Ishikawa (cell line): Measurements from ENCODE around the gene GNAL.

ENCODE experiments used
- CREB1 ChIP-seq: IDR thresholded peaks from 2 replicates; pipeline ENCODE4 v1.6.1; 2012; ENCODE audit warnings: low read depth
- EGR1 ChIP-seq: IDR thresholded peaks from 2 replicates; pipeline ENCODE4 v1.6.1; 2012
- EP300 ChIP-seq: IDR thresholded peaks from 2 replicates; pipeline ENCODE4 v1.6.1; 2012; ENCODE audit warnings: borderline replicate concordance
- FOXM1 ChIP-seq: IDR thresholded peaks from 2 replicates; pipeline ENCODE4 v1.6.1; 2012; ENCODE audit warnings: low read depth, borderline replicate concordance
- RAD21 ChIP-seq: IDR thresholded peaks from 2 replicates; pipeline ENCODE4 v1.6.1; 2012; ENCODE audit warnings: low read depth
- TCF12 ChIP-seq: IDR thresholded peaks from 2 replicates; pipeline ENCODE4 v1.6.1; 2012; ENCODE audit warnings: low read depth
- TEAD4 ChIP-seq: IDR thresholded peaks from 2 replicates; pipeline ENCODE4 v1.6.1; 2012
- YY1 ChIP-seq: IDR thresholded peaks from 2 replicates; pipeline ENCODE4 v1.6.1; 2012; ENCODE audit warnings: low read depth
- ZBTB7A ChIP-seq: IDR thresholded peaks from 2 replicates; pipeline ENCODE4 v1.6.1; 2012; ENCODE audit warnings: low read depth
- TF ChIP-seq, protein P1 (sequence below): IDR thresholded peaks from 2 replicates; pipeline ENCODE4 v1.6.1; 2012
- TF ChIP-seq, protein P2 (sequence below): IDR thresholded peaks from 2 replicates; pipeline ENCODE4 v1.6.1; 2012
- TF ChIP-seq, protein P3 (sequence below): IDR thresholded peaks from 2 replicates; pipeline ENCODE4 v1.6.1; 2012; ENCODE audit warnings: low read depth, mild to moderate bottlenecking

- TF ChIP-seq, protein P1, sequence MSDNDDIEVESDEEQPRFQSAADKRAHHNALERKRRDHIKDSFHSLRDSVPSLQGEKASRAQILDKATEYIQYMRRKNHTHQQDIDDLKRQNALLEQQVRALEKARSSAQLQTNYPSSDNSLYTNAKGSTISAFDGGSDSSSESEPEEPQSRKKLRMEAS, result no peak
- no peak for TF ChIP-seq EP300
- TF ChIP-seq, protein P2, sequence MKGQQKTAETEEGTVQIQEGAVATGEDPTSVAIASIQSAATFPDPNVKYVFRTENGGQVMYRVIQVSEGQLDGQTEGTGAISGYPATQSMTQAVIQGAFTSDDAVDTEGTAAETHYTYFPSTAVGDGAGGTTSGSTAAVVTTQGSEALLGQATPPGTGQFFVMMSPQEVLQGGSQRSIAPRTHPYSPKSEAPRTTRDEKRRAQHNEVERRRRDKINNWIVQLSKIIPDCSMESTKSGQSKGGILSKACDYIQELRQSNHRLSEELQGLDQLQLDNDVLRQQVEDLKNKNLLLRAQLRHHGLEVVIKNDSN, result no peak
- TF ChIP-seq, protein P3, sequence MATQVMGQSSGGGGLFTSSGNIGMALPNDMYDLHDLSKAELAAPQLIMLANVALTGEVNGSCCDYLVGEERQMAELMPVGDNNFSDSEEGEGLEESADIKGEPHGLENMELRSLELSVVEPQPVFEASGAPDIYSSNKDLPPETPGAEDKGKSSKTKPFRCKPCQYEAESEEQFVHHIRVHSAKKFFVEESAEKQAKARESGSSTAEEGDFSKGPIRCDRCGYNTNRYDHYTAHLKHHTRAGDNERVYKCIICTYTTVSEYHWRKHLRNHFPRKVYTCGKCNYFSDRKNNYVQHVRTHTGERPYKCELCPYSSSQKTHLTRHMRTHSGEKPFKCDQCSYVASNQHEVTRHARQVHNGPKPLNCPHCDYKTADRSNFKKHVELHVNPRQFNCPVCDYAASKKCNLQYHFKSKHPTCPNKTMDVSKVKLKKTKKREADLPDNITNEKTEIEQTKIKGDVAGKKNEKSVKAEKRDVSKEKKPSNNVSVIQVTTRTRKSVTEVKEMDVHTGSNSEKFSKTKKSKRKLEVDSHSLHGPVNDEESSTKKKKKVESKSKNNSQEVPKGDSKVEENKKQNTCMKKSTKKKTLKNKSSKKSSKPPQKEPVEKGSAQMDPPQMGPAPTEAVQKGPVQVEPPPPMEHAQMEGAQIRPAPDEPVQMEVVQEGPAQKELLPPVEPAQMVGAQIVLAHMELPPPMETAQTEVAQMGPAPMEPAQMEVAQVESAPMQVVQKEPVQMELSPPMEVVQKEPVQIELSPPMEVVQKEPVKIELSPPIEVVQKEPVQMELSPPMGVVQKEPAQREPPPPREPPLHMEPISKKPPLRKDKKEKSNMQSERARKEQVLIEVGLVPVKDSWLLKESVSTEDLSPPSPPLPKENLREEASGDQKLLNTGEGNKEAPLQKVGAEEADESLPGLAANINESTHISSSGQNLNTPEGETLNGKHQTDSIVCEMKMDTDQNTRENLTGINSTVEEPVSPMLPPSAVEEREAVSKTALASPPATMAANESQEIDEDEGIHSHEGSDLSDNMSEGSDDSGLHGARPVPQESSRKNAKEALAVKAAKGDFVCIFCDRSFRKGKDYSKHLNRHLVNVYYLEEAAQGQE, result no peak
- TF ChIP-seq ZBTB7A, result no peak
- no peak for TF ChIP-seq CREB1
- no peak for TF ChIP-seq EGR1
- TF ChIP-seq RAD21, result no peak
- no peak for TF ChIP-seq FOXM1
- TF ChIP-seq TEAD4, result no peak
- TF ChIP-seq TCF12, result no peak
- no peak for TF ChIP-seq YY1
These were observed 16.9 kb upstream of the GNAL start for GRCh38 chr18:11672198-11672597.
